ENCODE results near the gene SF1. TPM values are rescaled to one million over a fixed set of nuclear protein-coding genes. Genes with fewer than 3 reads are reported as not detected.

SF1 gene
- total and polyA plus RNA-seq, 10 donors = 54.2 to 585 (median 443) TPM

- TF ChIP-seq POLR2AphosphoS5 (IDR thresholded peaks at IDR 0.05) (peak in 1 of 3 donors; percentile 49), CTCF (IDR thresholded peaks at IDR 0.05 in 8 of 11, conservative IDR thresholded peaks at IDR 0.05 in 3 of 11) (no peak), POLR2A (IDR thresholded peaks at IDR 0.05) (no peak)
- H3K9me3 ChIP-seq = no peaks in the 10 kb centered on the region
These were observed 17.5 kb downstream of the SF1 start for GRCh38 chr11:64760759-64761420.

GRCh38 chr11:64759722-64760719 lies 18.3 kb downstream of the SF1 start, which contains the start of gene PYGM:
Gene PYGM (minus strand): TSS chr11:64759974. CDS start chr11:64759898, 76 bp downstream.
- Histone ChIP-seq H3K27ac (peak within 1 kb of the TSS in 6 of 8 donors; percentile 28 to 91 (median 82)), H3K36me3 (peaks cover 0 to 52% (median 24%) of the 10 kb centered on the region in 6 donors), H3K4me3 (no peak within 1 kb of the TSS), H3K4me1 (peaks cover 47 to 71% (median 61%) of the 10 kb centered on the region in 6 donors), H3K9me3 (no peaks in the 10 kb centered on the region), H3K27me3 (replicated peaks in 1 of 7) (no peaks in the 10 kb centered on the region)
- peak; percentile 73 for DNase-seq
- intact Hi-C loops (cut with DNase I; ENCODE audit: low total_unique reads) = no loop called here
- TF ChIP-seq CTCF (IDR thresholded peaks at IDR 0.05 in 8 of 11, conservative IDR thresholded peaks at IDR 0.05 in 3 of 11) (no peak), POLR2AphosphoS5 (IDR thresholded peaks at IDR 0.05) (peak; percentile 29 to 72 (median 51)), POLR2A (IDR thresholded peaks at IDR 0.05) (no peak)
- WGBS, 5 donors = 65 to 79% (median 76%) methylated on average over 21 to 24 of the region's 24 CpGs

More at GRCh38 chr11:64760759-64761420, 17.5 kb downstream of the SF1 start:
- DNase-seq = peak; percentile 66
- Histone ChIP-seq H3K4me3 (no peak overlapping the region), H3K27ac (peak overlapping the region in 7 of 8 donors; percentile 6 to 91 (median 82)), H3K27me3 (replicated peaks in 1 of 7) (no peaks in the 10 kb centered on the region), H3K4me1 (peaks cover 55 to 80% (median 70%) of the 10 kb centered on the region in 6 donors), H3K36me3 (peaks cover 0 to 61% (median 33%) of the 10 kb centered on the region in 6 donors)
- 62 to 74% (median 64%) methylated on average over 7 of the region's 7 CpGs for WGBS, 5 donors
- intact Hi-C loops (cut with DNase I; ENCODE audit: low total_unique reads) = no loop called here

- no peaks in the 10 kb centered on the region for H3K9me3 ChIP-seq
- no peak for DNase-seq
- peaks cover 39 to 63% (median 54%) of the 10 kb centered on the region in 6 donors for H3K4me1 ChIP-seq
- TF ChIP-seq POLR2AphosphoS5 (IDR thresholded peaks at IDR 0.05) = peak in 2 of 3 donors; percentile 26 to 77
- no peak for TF ChIP-seq POLR2A (IDR thresholded peaks at IDR 0.05)
- no peak for TF ChIP-seq CTCF (IDR thresholded peaks at IDR 0.05 in 8 of 11, conservative IDR thresholded peaks at IDR 0.05 in 3 of 11)
- no peak overlapping the region for H3K4me3 ChIP-seq
- no peaks in the 10 kb centered on the region for H3K27me3 ChIP-seq (replicated peaks in 1 of 7)
- peaks cover 0 to 49% (median 16%) of the 10 kb centered on the region in 6 donors for H3K36me3 ChIP-seq
- intact Hi-C loops (cut with DNase I; ENCODE audit: low total_unique reads) = no loop called here
- H3K27ac ChIP-seq = peak overlapping the region in 6 of 8 donors; percentile 28 to 91 (median 82)
- WGBS, 5 donors = 74 to 87% (median 78%) methylated on average over 20 to 21 of the region's 21 CpGs
These were observed 19.1 kb downstream of the SF1 start for GRCh38 chr11:64759131-64759721.
